AG08396 (cell line): Measurements from ENCODE around the gene GPBAR1.
"Not testable (repeated sequence)": the region's sequence is repeated elsewhere in the genome, so short reads cannot be mapped to it uniquely, and the experiment has no call there.

Experiments
- DNase-seq: peaks from one replicate; pipeline ENCODE4 v3.0.0; 2012; ENCODE audit warnings: low spot score, mixed read lengths

Gene GPBAR1

GRCh38 chr2:218310853-218311540, 50.2 kb downstream of the GPBAR1 start:
- DNase-seq, result no peak

- DNase-seq, result not testable (repeated sequence)
These were observed 50.9 kb downstream of the GPBAR1 start for GRCh38 chr2:218311541-218312266.

GRCh38 chr2:218312267-218312756, 51.5 kb downstream of the GPBAR1 start:
- no peak for DNase-seq

- no peak for DNase-seq
These were observed 52.5 kb downstream of the GPBAR1 start for GRCh38 chr2:218313356-218313755.
